ENCODE measurements around the gene LGALS7.

The LGALS7 gene

GRCh38 chr19:38737921-38738737 is 35.2 kb downstream of the LGALS7 start:
- no peak for DNase-seq

- DNase-seq = no peak
Observed at GRCh38 chr19:38737281-38737865, 35.9 kb downstream of the LGALS7 start.

GRCh38 chr19:38736413-38737280 is 36.7 kb downstream of the LGALS7 start:
- DNase-seq = peak; percentile 23

- no peak for DNase-seq
Observed at GRCh38 chr19:38736036-38736412, 37.3 kb downstream of the LGALS7 start.

- peak; percentile 41 for DNase-seq
Observed at GRCh38 chr19:38735257-38735686, 38.0 kb downstream of the LGALS7 start.

- DNase-seq = no peak
Observed at GRCh38 chr19:38734426-38735256, 38.7 kb downstream of the LGALS7 start.

- DNase-seq = no peak
Observed at GRCh38 chr19:38734176-38734425, 39.2 kb downstream of the LGALS7 start.

- no peak for DNase-seq
Observed at GRCh38 chr19:38733493-38734175, 39.7 kb downstream of the LGALS7 start.

- DNase-seq = no peak
Observed at GRCh38 chr19:38733241-38733492, 40.1 kb downstream of the LGALS7 start.

- DNase-seq = no peak
Observed at GRCh38 chr19:38731654-38732301, 41.5 kb downstream of the LGALS7 start.

GRCh38 chr19:38730731-38731589 is 42.4 kb downstream of the LGALS7 start:
- no peak for DNase-seq

GRCh38 chr19:38730470-38730730 is 42.9 kb downstream of the LGALS7 start:
- DNase-seq = no peak

GRCh38 chr19:38729653-38730469 is 43.5 kb downstream of the LGALS7 start:
- DNase-seq = peak; percentile 25

GRCh38 chr19:38728752-38729541 is 44.4 kb downstream of the LGALS7 start:
- DNase-seq = no peak

GRCh38 chr19:38727868-38728660 is 45.3 kb downstream of the LGALS7 start:
- DNase-seq = no peak

- no peak for DNase-seq
Observed at GRCh38 chr19:38727306-38727867, 45.9 kb downstream of the LGALS7 start.

GRCh38 chr19:38726761-38727301 is 46.5 kb downstream of the LGALS7 start:
- no peak for DNase-seq

- no peak for DNase-seq
Observed at GRCh38 chr19:38726284-38726673, 47.0 kb downstream of the LGALS7 start.

Measured in NCI-H1105 (cell line).